ENCODE data around the gene PCSK6.

PCSK6 gene

DNA sequence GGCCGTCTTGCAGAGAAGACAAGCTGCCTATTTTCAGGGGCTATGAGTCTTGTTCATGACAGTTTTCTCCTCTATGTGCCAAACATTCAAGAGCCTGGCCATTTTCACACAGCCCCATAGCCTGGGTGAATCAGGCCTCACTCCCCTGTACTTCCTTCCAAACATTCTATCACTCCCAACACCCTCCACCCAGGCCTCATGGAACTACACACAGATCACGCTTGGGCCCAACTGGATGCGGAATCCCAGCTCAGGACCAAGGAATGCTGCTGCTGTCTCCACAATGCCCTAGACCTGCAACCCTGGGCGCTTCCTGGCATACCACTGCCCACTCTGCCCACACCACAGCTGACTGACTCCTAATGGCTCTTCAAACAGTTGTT, 39.4 kb upstream of the PCSK6 start:
- DNase-seq (ENCODE audit: low read depth): no peak
- no peak overlapping the region for H3K4me3 ChIP-seq (ENCODE audit: control insufficient read depth, low read depth, low read length)
- TF ChIP-seq CTCF (IDR thresholded peaks at IDR 0.05; ENCODE audit: control insufficient read depth, insufficient read depth, low read depth, low read length, missing control alignments): no peak

GRCh38 chr15:101528108-101528916, 38.8 kb upstream of the PCSK6 start:
- no peak for DNase-seq (ENCODE audit: low read depth)
- H3K4me3 ChIP-seq (ENCODE audit: control insufficient read depth, low read depth, low read length): no peak overlapping the region
- no peak for TF ChIP-seq CTCF (IDR thresholded peaks at IDR 0.05; ENCODE audit: control insufficient read depth, insufficient read depth, low read depth, low read length, missing control alignments)

DNA sequence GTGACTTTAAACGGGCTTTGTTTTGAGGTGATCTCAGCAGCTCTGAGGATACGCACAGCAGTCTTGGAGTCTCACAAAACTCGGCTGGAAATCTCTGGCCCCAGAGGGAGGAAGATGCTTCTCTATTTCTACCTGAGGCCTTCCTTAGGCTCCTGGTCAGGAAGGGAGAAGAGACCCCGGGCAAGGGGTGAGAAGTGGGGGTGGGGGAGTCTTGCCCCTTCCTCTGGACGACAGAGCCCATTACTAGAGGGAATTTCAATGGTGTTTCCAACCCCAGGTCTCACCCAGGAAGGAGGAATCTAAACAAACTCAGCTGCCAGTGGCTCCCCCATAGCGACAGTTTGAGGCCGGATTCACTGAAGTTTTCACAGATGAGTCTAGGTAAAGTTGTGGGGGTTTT, 37.4 kb upstream of the PCSK6 start:
- H3K4me3 ChIP-seq (ENCODE audit: control insufficient read depth, low read depth, low read length): no peak overlapping the region
- no peak for DNase-seq (ENCODE audit: low read depth)
- no peak for TF ChIP-seq CTCF (IDR thresholded peaks at IDR 0.05; ENCODE audit: control insufficient read depth, insufficient read depth, low read depth, low read length, missing control alignments)

DNA sequence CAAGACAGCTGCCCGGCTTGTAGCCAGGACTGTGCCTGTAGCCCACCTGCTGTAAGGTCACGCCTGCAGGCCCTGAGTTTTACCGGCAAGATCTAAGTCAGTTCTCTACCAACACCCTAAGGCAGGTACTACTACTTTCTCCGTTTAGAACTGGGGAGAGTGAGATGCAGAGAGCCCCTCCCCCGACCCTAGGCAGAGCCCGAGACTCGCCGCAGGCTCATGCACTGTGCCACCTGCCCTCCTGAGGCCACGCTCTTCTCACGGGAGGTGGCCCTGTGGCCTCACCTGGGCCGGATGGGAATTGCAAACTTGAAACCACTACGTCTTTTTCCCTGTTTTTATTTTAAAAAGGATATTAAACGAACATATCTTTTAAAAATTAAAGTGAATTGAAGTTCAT, 36.9 kb upstream of the PCSK6 start:
- DNase-seq (ENCODE audit: low read depth): no peak
- TF ChIP-seq CTCF (IDR thresholded peaks at IDR 0.05; ENCODE audit: control insufficient read depth, insufficient read depth, low read depth, low read length, missing control alignments): no peak
- no peak overlapping the region for H3K4me3 ChIP-seq (ENCODE audit: control insufficient read depth, low read depth, low read length)

GRCh38 chr15:101526021-101526420, 36.5 kb upstream of the PCSK6 start:
- DNase-seq (ENCODE audit: low read depth): no peak
- TF ChIP-seq CTCF (IDR thresholded peaks at IDR 0.05; ENCODE audit: control insufficient read depth, insufficient read depth, low read depth, low read length, missing control alignments): no peak
- H3K4me3 ChIP-seq (ENCODE audit: control insufficient read depth, low read depth, low read length): no peak overlapping the region

- no peak for TF ChIP-seq CTCF (IDR thresholded peaks at IDR 0.05; ENCODE audit: control insufficient read depth, insufficient read depth, low read depth, low read length, missing control alignments)
- no peak for DNase-seq (ENCODE audit: low read depth)
- no peak overlapping the region for H3K4me3 ChIP-seq (ENCODE audit: control insufficient read depth, low read depth, low read length)
Observed at GRCh38 chr15:101525087-101525669, 35.7 kb upstream of the PCSK6 start.
